ENCODE measurements around the gene DACT3. TPM values are rescaled to one million over a fixed set of nuclear protein-coding genes. Genes with fewer than 3 reads are reported as not detected.

DACT3 gene
- total and polyA plus RNA-seq, 2 of the 4 experiments (the other 2 are of a cell fraction) = 1.6 to 4.9 TPM

DNA sequence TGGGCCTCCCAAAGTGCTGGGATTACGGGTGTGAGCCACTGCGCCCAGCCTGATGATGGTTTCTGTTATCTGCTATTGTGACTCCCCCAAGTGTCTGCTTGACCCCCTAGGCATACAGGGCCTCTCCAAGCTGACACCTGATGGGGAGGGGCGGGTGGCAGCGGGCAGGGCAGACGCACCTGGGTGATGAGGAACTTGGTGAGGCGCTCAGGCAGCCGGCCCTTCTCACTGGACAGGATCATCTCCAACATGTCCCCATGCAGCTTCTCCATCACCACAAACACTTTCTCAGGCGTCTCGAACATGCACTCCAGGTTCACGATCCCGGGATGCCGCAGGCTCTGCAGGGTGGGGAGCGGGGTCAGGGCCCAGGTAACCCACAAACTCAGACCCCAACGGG is 28.4 kb upstream of the DACT3 start:
- no peak overlapping the region for H3K27ac ChIP-seq (ENCODE audit: insufficient read depth, low read length)
- no peak overlapping the region for H3K14ac ChIP-seq (replicated peaks; ENCODE audit: low read depth, low read length)
- 100% methylated on average over 3 of the region's 14 CpGs; no CpG with 5 or more reads in 1 of the 2 experiments for WGBS, 2 experiments (ENCODE audit: extremely low coverage in 2 of 2, insufficient read length in 1 of 2)
- no peaks in the 10 kb centered on the region for H3K9me3 ChIP-seq (ENCODE audit: control insufficient read depth, insufficient read depth, low read length)
- no peak overlapping the region for H2BK20ac ChIP-seq (ENCODE audit: low read depth, low read length)
- H2AFZ ChIP-seq (replicated peaks; ENCODE audit: low read length, poor library complexity) = no peak overlapping the region
- H4K20me1 ChIP-seq (ENCODE audit: insufficient read depth, low read length) = 0 out of 2 replicates have a peak, but pooled peaks cover 4% of the 10 kb centered on the region
- POLR2A ChIA-PET (ENCODE audit: unreplicated experiment) = no interaction called here
- H3K79me1 ChIP-seq (ENCODE audit: low read depth in 1 of 2, low read length in 2 of 2) = peaks cover 4 to 7% of the 10 kb centered on the region in 2 experiments; a peak in 1 of 4 replicates
- DNase-seq (no peak), ATAC-seq (ENCODE audit: low read depth) (no peak)
- no peak overlapping the region for H2BK120ac ChIP-seq (ENCODE audit: low read depth, low read length)
- intact Hi-C loops (cut with micrococcal nuclease) = no loop called here
- H3K18ac ChIP-seq (ENCODE audit: low read depth, low read length) = no peak overlapping the region
- H4K5ac ChIP-seq (ENCODE audit: low read depth, low read length) = no peak overlapping the region
- no peaks in the 10 kb centered on the region for H3K4me1 ChIP-seq (ENCODE audit: control insufficient read depth, insufficient read depth, low read length)
- no peak overlapping the region for H3K4me2 ChIP-seq (ENCODE audit: low read depth, low read length)
- peaks cover 79% of the 10 kb centered on the region for H3K36me3 ChIP-seq (ENCODE audit: control insufficient read depth, insufficient read depth, low read length)
- no peak overlapping the region for H3K56ac ChIP-seq (ENCODE audit: extremely low read depth, insufficient read depth, low read length)
- TF ChIP-seq FOS (IDR thresholded peaks at IDR 0.05; ENCODE audit: low read depth, low read length) = no peak
- no peak for TF ChIP-seq CEBPB (IDR thresholded peaks at IDR 0.05; ENCODE audit: low read depth, low read length)
- no peak for TF ChIP-seq MAFK (IDR thresholded peaks at IDR 0.05; ENCODE audit: low read depth, low read length)
- no peak for TF ChIP-seq RFX5 (IDR thresholded peaks at IDR 0.05; ENCODE audit: low read depth, low read length)
- TF ChIP-seq, protein P1, sequence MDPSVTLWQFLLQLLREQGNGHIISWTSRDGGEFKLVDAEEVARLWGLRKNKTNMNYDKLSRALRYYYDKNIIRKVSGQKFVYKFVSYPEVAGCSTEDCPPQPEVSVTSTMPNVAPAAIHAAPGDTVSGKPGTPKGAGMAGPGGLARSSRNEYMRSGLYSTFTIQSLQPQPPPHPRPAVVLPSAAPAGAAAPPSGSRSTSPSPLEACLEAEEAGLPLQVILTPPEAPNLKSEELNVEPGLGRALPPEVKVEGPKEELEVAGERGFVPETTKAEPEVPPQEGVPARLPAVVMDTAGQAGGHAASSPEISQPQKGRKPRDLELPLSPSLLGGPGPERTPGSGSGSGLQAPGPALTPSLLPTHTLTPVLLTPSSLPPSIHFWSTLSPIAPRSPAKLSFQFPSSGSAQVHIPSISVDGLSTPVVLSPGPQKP (IDR thresholded peaks at IDR 0.05; ENCODE audit: borderline replicate concordance, low read depth, low read length) = no peak
- TF ChIP-seq POLR2A (IDR thresholded peaks at IDR 0.05; ENCODE audit: low read depth, low read length) = no peak
- TF ChIP-seq SMC3 (IDR thresholded peaks at IDR 0.05; ENCODE audit: low read depth, low read length) = no peak
- TF ChIP-seq, protein P2, sequence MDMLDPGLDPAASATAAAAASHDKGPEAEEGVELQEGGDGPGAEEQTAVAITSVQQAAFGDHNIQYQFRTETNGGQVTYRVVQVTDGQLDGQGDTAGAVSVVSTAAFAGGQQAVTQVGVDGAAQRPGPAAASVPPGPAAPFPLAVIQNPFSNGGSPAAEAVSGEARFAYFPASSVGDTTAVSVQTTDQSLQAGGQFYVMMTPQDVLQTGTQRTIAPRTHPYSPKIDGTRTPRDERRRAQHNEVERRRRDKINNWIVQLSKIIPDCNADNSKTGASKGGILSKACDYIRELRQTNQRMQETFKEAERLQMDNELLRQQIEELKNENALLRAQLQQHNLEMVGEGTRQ (IDR thresholded peaks at IDR 0.05; ENCODE audit: low read depth, low read length) = no peak
- TF ChIP-seq MXI1 (IDR thresholded peaks at IDR 0.05; ENCODE audit: borderline replicate concordance, low read depth, low read length) = no peak
- TF ChIP-seq BHLHE40 (IDR thresholded peaks at IDR 0.05; ENCODE audit: low read depth, low read length) = no peak
- TF ChIP-seq MAZ (IDR thresholded peaks at IDR 0.05; ENCODE audit: borderline replicate concordance, low read depth, low read length) = no peak
- TF ChIP-seq, protein P3, sequence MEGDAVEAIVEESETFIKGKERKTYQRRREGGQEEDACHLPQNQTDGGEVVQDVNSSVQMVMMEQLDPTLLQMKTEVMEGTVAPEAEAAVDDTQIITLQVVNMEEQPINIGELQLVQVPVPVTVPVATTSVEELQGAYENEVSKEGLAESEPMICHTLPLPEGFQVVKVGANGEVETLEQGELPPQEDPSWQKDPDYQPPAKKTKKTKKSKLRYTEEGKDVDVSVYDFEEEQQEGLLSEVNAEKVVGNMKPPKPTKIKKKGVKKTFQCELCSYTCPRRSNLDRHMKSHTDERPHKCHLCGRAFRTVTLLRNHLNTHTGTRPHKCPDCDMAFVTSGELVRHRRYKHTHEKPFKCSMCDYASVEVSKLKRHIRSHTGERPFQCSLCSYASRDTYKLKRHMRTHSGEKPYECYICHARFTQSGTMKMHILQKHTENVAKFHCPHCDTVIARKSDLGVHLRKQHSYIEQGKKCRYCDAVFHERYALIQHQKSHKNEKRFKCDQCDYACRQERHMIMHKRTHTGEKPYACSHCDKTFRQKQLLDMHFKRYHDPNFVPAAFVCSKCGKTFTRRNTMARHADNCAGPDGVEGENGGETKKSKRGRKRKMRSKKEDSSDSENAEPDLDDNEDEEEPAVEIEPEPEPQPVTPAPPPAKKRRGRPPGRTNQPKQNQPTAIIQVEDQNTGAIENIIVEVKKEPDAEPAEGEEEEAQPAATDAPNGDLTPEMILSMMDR (conservative IDR thresholded peaks at IDR 0.05; ENCODE audit: low read depth, low read length) = no peak
- no peak for TF ChIP-seq RCOR1 (IDR thresholded peaks at IDR 0.05; ENCODE audit: insufficient replicate concordance, low read length)
- no peak for TF ChIP-seq NFE2L2 (IDR thresholded peaks at IDR 0.05; ENCODE audit: low read depth, low read length)
- H2BK15ac ChIP-seq (ENCODE audit: low read depth, low read length) = no peak overlapping the region
- H2AK9ac ChIP-seq (replicated peaks; ENCODE audit: low read depth, low read length, poor library complexity) = no peak overlapping the region
- CTCF ChIA-PET = no interaction called here
- 0 out of 2 replicates have a peak, but pooled peaks cover 3% of the 10 kb centered on the region for H3K9me1 ChIP-seq (ENCODE audit: insufficient read depth, low read length)
- BruUV-seq (replicated peaks) = no TSS peak
- dilution Hi-C loops (cut with HindIII; ENCODE audit: low sequenced_read_pairs, unreplicated experiment) = no loop called here
- H4K8ac ChIP-seq (ENCODE audit: low read depth in 2 of 2, low read length in 2 of 2) = no peak overlapping the region
- in situ Hi-C loops (cut with MboI; ENCODE audit: low sequenced_read_pairs) = no loop called here
- H3K4ac ChIP-seq (ENCODE audit: low read depth, low read length) = no peak overlapping the region
- H3K4me3 ChIP-seq (ENCODE audit: insufficient read depth, low read depth, low read length) = no peak overlapping the region
- H3K23ac ChIP-seq (ENCODE audit: low read depth, low read length) = no peak overlapping the region
- no peaks in the 10 kb centered on the region for H3K27me3 ChIP-seq (ENCODE audit: control insufficient read depth, insufficient read depth, low read length)
- no peak overlapping the region for H3K9ac ChIP-seq (ENCODE audit: low read depth, low read length)
- H2AK5ac ChIP-seq (ENCODE audit: low read depth, low read length) = no peak overlapping the region
- no peak overlapping the region for H2BK5ac ChIP-seq (ENCODE audit: low read depth, low read length, poor library complexity, severe bottlenecking)
- no peak overlapping the region for H4K91ac ChIP-seq (ENCODE audit: insufficient read depth, low read depth, low read length)
